ENCODE measurements around the gene TMEM72. TPM values are rescaled to one million over a fixed set of nuclear protein-coding genes. Genes with fewer than 3 reads are reported as not detected.

TMEM72 gene
- total RNA-seq (1 to 10 TPM; 1.2 to 2.8 (median 2.3) TPM), polyA plus RNA-seq (1 to 10 TPM; 4.6 to 7.7 TPM)

GRCh38 chr10:44911081-44911540 lies at the start of gene TMEM72:
Gene TMEM72 (plus strand): TSS chr10:44911337. CDS start chr10:44911513, 176 bp downstream.
- DNase-seq (peak; percentile 83 to 96 (median 90)), FAIRE-seq (no peak), ATAC-seq (peak; percentile 94 to 98 (median 97))
- Histone ChIP-seq H3K27me3 (no peaks in the 10 kb centered on the region), H3K9me3 (no peaks in the 10 kb centered on the region), H3K36me3 (no peaks in the 10 kb centered on the region), H3K4me3 (peak within 1 kb of the TSS in 1 of 4 donors; percentile 3), H3K27ac (peak within 1 kb of the TSS; percentile 25 to 66 (median 43)), H3K4me1 (peaks cover 21 to 46% (median 31%) of the 10 kb centered on the region in 3 donors)
- 9 to 13% methylated on average over 12 of the region's 12 CpGs for WGBS, 2 donors
- intact Hi-C loops (cut with DNase I) = no loop called here
- no peak for TF ChIP-seq CTCF (IDR thresholded peaks at IDR 0.05)

- 77 to 79% methylated on average over 12 of the region's 12 CpGs for WGBS, 2 donors
- ATAC-seq = no peak
- no peaks in the 10 kb centered on the region for H3K9me3 ChIP-seq
- no peaks in the 10 kb centered on the region for H3K36me3 ChIP-seq
- peaks cover 0 to 5% (median 4%) of the 10 kb centered on the region in 3 donors for H3K4me1 ChIP-seq
- FAIRE-seq = no peak
- H3K27ac ChIP-seq = no peak overlapping the region
- no peak overlapping the region for H3K4me3 ChIP-seq
- no peak for TF ChIP-seq CTCF (IDR thresholded peaks at IDR 0.05)
- no peak for DNase-seq
- no peaks in the 10 kb centered on the region for H3K27me3 ChIP-seq
- intact Hi-C loops (cut with DNase I) = loop anchor here in 2 of 3 donors (5.0 kb wide), 1 partner anchor 1190 kb away; no protein-coding TSS in a partner anchor
These were observed 49.0 kb upstream of the TMEM72 start for GRCh38 chr10:44862006-44862751.

GRCh38 chr10:44862924-44863323 lies 48.2 kb upstream of the TMEM72 start:
- Histone ChIP-seq H3K36me3 (no peaks in the 10 kb centered on the region), H3K27me3 (no peaks in the 10 kb centered on the region), H3K4me1 (peaks cover 0 to 5% (median 4%) of the 10 kb centered on the region in 3 donors), H3K4me3 (peak overlapping the region in 1 of 4 donors; percentile 48), H3K27ac (no peak overlapping the region), H3K9me3 (no peaks in the 10 kb centered on the region)
- no peak for TF ChIP-seq CTCF (IDR thresholded peaks at IDR 0.05)
- DNase-seq (no peak), FAIRE-seq (no peak), ATAC-seq (no peak)
- intact Hi-C loops (cut with DNase I) = loop anchor here in 2 of 3 donors (5.0 kb wide), 1 partner anchor 1191 kb away; no protein-coding TSS in a partner anchor
- 70 to 83% methylated on average over 4 of the region's 4 CpGs for WGBS, 2 donors

GRCh38 chr10:44863344-44864047 lies 47.6 kb upstream of the TMEM72 start:
- 53 to 64% methylated on average over 15 of the region's 15 CpGs for WGBS, 2 donors
- DNase-seq = no peak
- Histone ChIP-seq H3K4me3 (peak overlapping the region in 1 of 4 donors; percentile 48), H3K4me1 (peaks cover 0 to 5% (median 4%) of the 10 kb centered on the region in 3 donors), H3K9me3 (no peaks in the 10 kb centered on the region), H3K27me3 (no peaks in the 10 kb centered on the region), H3K36me3 (no peaks in the 10 kb centered on the region), H3K27ac (no peak overlapping the region)
- TF ChIP-seq CTCF (IDR thresholded peaks at IDR 0.05) = no peak
- ATAC-seq = peak in 3 of 4 donors; percentile 13 to 39 (median 38)
- intact Hi-C loops (cut with DNase I) = loop anchor here in 2 of 3 donors (5.0 kb wide), 1 partner anchor 1191 kb away; no protein-coding TSS in a partner anchor
- no peak for FAIRE-seq
